Keratinocyte (primary cell): Measurements from ENCODE around the gene PEX16.

ENCODE experiments used
- CTCF ChIP-seq, 3 experiments: IDR thresholded peaks in 1 of 3; conservative IDR thresholded peaks in 1 of 3; optimal IDR thresholded peaks in 1 of 3; 2 replicates in 2 of 3; 3 replicates in 1 of 3; pipeline versions ENCODE3 to v1.5.1; 2011; ENCODE audit warnings: low read length in 3 of 3, mild to moderate bottlenecking in 3 of 3, moderate library complexity in 2 of 3, control low read depth in 1 of 3, inconsistent platforms in 1 of 3; ENCODE audit not compliant: insufficient read depth in 2 of 3; ENCODE audit errors: extremely low read depth in 1 of 3
- EZH2 ChIP-seq: IDR thresholded peaks from one replicate; pipeline ENCODE4 v1.6.1; 2012; ENCODE audit warnings: inconsistent platforms, mild to moderate bottlenecking, low read length, moderate library complexity

- TF ChIP-seq CTCF (optimal IDR thresholded peaks at IDR 0.05 in 1 of 3, IDR thresholded peaks at IDR 0.05 in 1 of 3, conservative IDR thresholded peaks at IDR 0.05 in 1 of 3; ENCODE audit: extremely low read depth in 1 of 3, insufficient read depth in 2 of 3, low read length in 3 of 3), result no peak
- no peak for TF ChIP-seq EZH2
Measured at GRCh38 chr11:45937916-45938315, 20.2 kb upstream of the PEX16 start.
